Heart left ventricle (tissue), 13 donors: ENCODE measurements around the gene RDM1.

Source experiments
- CTCF ChIP-seq, 12 donors: fragments of 200-600 bp; sonication (generic) in 4 of 12; IDR thresholded peaks; one replicate each; pipeline versions ENCODE4 v1.5.0 to v1.8.0; 2018 to 2022; ENCODE audit warnings: antibody characterized with exemption in 12 of 12, mild to moderate bottlenecking in 5 of 12
- POLR2A ChIP-seq, 2 donors: fragments of 450-650 bp; IDR thresholded peaks; one replicate each; pipeline ENCODE4 v1.6.1; 2017; ENCODE audit warnings: antibody characterized with exemption in 2 of 2, mild to moderate bottlenecking in 2 of 2, moderate library complexity in 2 of 2
- donor health status: ischemic (EF 13 %, LVEDD 7.1; RV severe dilation, severe dysfunction).
- donor health status: DM: no; HTN: yes; CAD: no.
- donor health status: DM: no; HTN: no; CAD: no.
- donor health status: ischemic (EF 25% LVEDD 6.9; RV normal size, moderate dysfunction).
- donor health status: ischemic (EF 25% LVEDD 5.7; RV mildly dilated, moderate dysfunction).
- donor health status: ischemic (EF 35%, LVEDD 5.7; RV mildly dilated, moderate dysfunction).
- donor health status: nonischemic (EF 11% LVEDD 7.7; RV severe dilation, severe dysfunction).
- donor health status: DM: yes; HTN: yes; CAD: no.
- donor health status: PGD.
- donor health status: ischemic (EF 29% LVEDD 5.4; RV normal size, mild dysfunction).
- donor health status: nonischemic (EF 23%, LVEDD 6.1; RV moderate dilation, normal function).

- no peak for TF ChIP-seq POLR2A (IDR thresholded peaks at IDR 0.05)
- TF ChIP-seq CTCF (IDR thresholded peaks at IDR 0.05) = no peak
These were observed 32.1 kb downstream of the RDM1 start for GRCh38 chr17:35898283-35899070.
